HEK293 (cell line): ENCODE measurements around the gene RASA2.

Experiments
- CTCF ChIA-PET: fragments of 350-600 bp; formaldehyde crosslinking; extraction: SDS; loops from one replicate; lab custom pipeline; 2021; ENCODE audit warnings: antibody characterized with exemption; lab: Yijun Ruan, JAX
- POLR2A ChIA-PET: fragments of 300-600 bp; formaldehyde crosslinking; extraction: SDS; loops from one replicate; lab custom pipeline; 2020; ENCODE audit warnings: antibody characterized with exemption, inconsistent platforms; lab: Yijun Ruan, JAX
- H3K27ac ChIP-seq: fragments of 200-500 bp; sonication (Bioruptor generic); 2 replicates; pipeline ENCODE4 v1.5.1; 2014; ENCODE audit warnings: low read depth, low read length, control low read depth, inconsistent platforms; ENCODE audit errors: extremely low read depth
- H3K36me3 ChIP-seq, 2 experiments: fragments of 200-500 bp in 1 of 2; sonication (Bioruptor generic) in 1 of 2; 1 replicate in 1 of 2; 2 replicates in 1 of 2; pipeline ENCODE4 v1.5.1; 2014 to 2017; ENCODE audit warnings: inconsistent platforms in 2 of 2, low read length in 2 of 2; ENCODE audit not compliant: control insufficient read depth in 2 of 2, insufficient read depth in 1 of 2
- H3K4me1 ChIP-seq: fragments of 200-500 bp; sonication (Bioruptor generic); 2 replicates; pipeline ENCODE4 v1.5.1; 2014; ENCODE audit warnings: mild to moderate bottlenecking, low read length, inconsistent platforms; ENCODE audit not compliant: control insufficient read depth, insufficient read depth
- H3K4me3 ChIP-seq: 2 replicates; pipeline ENCODE4 v1.5.1; 2011; ENCODE audit warnings: low read depth, mild to moderate bottlenecking, control low read depth, low read length, moderate library complexity
- H3K9me3 ChIP-seq: fragments of 200-500 bp; sonication (Bioruptor generic); 2 replicates; pipeline ENCODE4 v1.5.1; 2014; ENCODE audit warnings: low read depth, low read length, inconsistent platforms; ENCODE audit not compliant: control insufficient read depth, insufficient read depth
- EGR2 ChIP-seq: fragments of 450-650 bp; formaldehyde crosslinking; IDR thresholded peaks from 2 replicates; pipeline ENCODE4 v1.5.1; 2016; ENCODE audit warnings: low read depth, missing biosample characterization, missing genetic modification characterization
- KLF7 ChIP-seq: fragments of 450-650 bp; formaldehyde crosslinking; IDR thresholded peaks from 2 replicates; pipeline ENCODE4 v1.5.1; 2016; ENCODE audit warnings: missing biosample characterization, missing genetic modification characterization, borderline replicate concordance
- REPIN1 ChIP-seq: fragments of 450-650 bp; formaldehyde crosslinking; IDR thresholded peaks from 2 replicates; pipeline ENCODE4 v1.5.1; 2017; ENCODE audit warnings: missing biosample characterization, missing genetic modification characterization, low read depth
- SP3 ChIP-seq: fragments of 450-650 bp; formaldehyde crosslinking; IDR thresholded peaks from 2 replicates; pipeline ENCODE4 v1.5.1; 2016; ENCODE audit warnings: missing biosample characterization, missing genetic modification characterization
- YY1 ChIP-seq: fragments of 450-650 bp; formaldehyde crosslinking; IDR thresholded peaks from 2 replicates; pipeline ENCODE4 v1.5.1; 2018; ENCODE audit warnings: missing biosample characterization, missing genetic modification characterization
- ZNF121 ChIP-seq: fragments of 450-650 bp; formaldehyde crosslinking; IDR thresholded peaks from 2 replicates; pipeline ENCODE4 v1.5.1; 2016; ENCODE audit warnings: missing biosample characterization, missing genetic modification characterization
- ZNF2 ChIP-seq: fragments of 450-650 bp; formaldehyde crosslinking; IDR thresholded peaks from 2 replicates; pipeline ENCODE4 v1.5.1; 2016; ENCODE audit warnings: missing biosample characterization, missing genetic modification characterization
- ZNF211 ChIP-seq: fragments of 450-650 bp; formaldehyde crosslinking; IDR thresholded peaks from 2 replicates; pipeline ENCODE4 v1.5.1; 2016; ENCODE audit warnings: low read depth, missing biosample characterization, missing genetic modification characterization
- ZNF221 ChIP-seq: fragments of 450-650 bp; formaldehyde crosslinking; IDR thresholded peaks from 2 replicates; pipeline ENCODE4 v1.5.1; 2017; ENCODE audit warnings: missing biosample characterization, missing genetic modification characterization, borderline replicate concordance
- ZNF335 ChIP-seq: fragments of 450-650 bp; formaldehyde crosslinking; conservative IDR thresholded peaks from 2 replicates; pipeline ENCODE4 v1.5.1; 2016; ENCODE audit warnings: missing biosample characterization, missing genetic modification characterization
- ZNF350 ChIP-seq: fragments of 450-650 bp; formaldehyde crosslinking; IDR thresholded peaks from 2 replicates; pipeline ENCODE4 v1.5.0; 2017; ENCODE audit warnings: missing biosample characterization, mild to moderate bottlenecking, missing genetic modification characterization
- ZNF354C ChIP-seq: fragments of 450-650 bp; formaldehyde crosslinking; IDR thresholded peaks from 2 replicates; pipeline ENCODE4 v1.5.1; 2016; ENCODE audit warnings: missing biosample characterization, missing genetic modification characterization, low read depth, borderline replicate concordance
- ZNF404 ChIP-seq: fragments of 450-650 bp; formaldehyde crosslinking; IDR thresholded peaks from 2 replicates; pipeline ENCODE4 v1.5.1; 2017; ENCODE audit warnings: missing biosample characterization, missing genetic modification characterization
- ZNF521 ChIP-seq: fragments of 450-650 bp; formaldehyde crosslinking; IDR thresholded peaks from 2 replicates; pipeline ENCODE4 v1.5.1; 2017; ENCODE audit warnings: missing biosample characterization, mild to moderate bottlenecking, missing genetic modification characterization
- ZNF555 ChIP-seq: fragments of 450-650 bp; formaldehyde crosslinking; conservative IDR thresholded peaks from 2 replicates; pipeline ENCODE4 v1.5.1; 2017; ENCODE audit warnings: missing biosample characterization, mild to moderate bottlenecking, missing genetic modification characterization, inconsistent platforms
- ZNF707 ChIP-seq: fragments of 450-650 bp; formaldehyde crosslinking; IDR thresholded peaks from 2 replicates; pipeline ENCODE4 v1.5.1; 2016; ENCODE audit warnings: missing biosample characterization, missing genetic modification characterization
- ZNF776 ChIP-seq: fragments of 450-650 bp; formaldehyde crosslinking; IDR thresholded peaks from 2 replicates; pipeline ENCODE4 v1.5.0; 2017; ENCODE audit warnings: missing biosample characterization, missing genetic modification characterization, borderline replicate concordance
- TF ChIP-seq, protein P1 (sequence below): fragments of 450-650 bp; formaldehyde crosslinking; IDR thresholded peaks from 2 replicates; pipeline ENCODE4 v1.5.1; 2017; ENCODE audit warnings: missing biosample characterization, mild to moderate bottlenecking, missing genetic modification characterization, moderate library complexity
- TF ChIP-seq, protein P2 (sequence below): fragments of 450-650 bp; formaldehyde crosslinking; IDR thresholded peaks from 2 replicates; pipeline ENCODE4 v1.5.1; 2016; ENCODE audit warnings: missing biosample characterization, missing genetic modification characterization
- TF ChIP-seq, protein P3 (sequence below): fragments of 450-650 bp; formaldehyde crosslinking; IDR thresholded peaks from 2 replicates; pipeline ENCODE4 v1.5.1; 2017; ENCODE audit warnings: missing biosample characterization, missing genetic modification characterization

RASA2 gene

DNA sequence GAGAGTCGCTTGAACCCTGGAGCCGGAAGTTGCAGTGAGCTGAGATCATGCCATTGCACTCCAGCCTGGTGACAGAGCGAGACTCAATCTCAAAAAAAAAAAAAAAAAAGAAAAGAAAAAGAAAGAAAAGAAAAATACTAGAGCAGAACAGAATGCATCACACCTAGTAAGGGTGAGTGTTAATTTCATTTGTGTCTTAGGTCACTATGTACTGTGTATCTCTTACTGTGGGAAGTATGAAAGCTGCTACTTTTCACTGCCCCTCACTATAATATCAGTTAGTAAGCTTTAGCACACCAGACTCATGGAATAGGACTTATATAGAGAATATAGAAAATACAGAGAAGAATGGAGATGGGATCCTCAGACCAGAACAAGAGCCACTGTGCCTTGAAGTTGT, 45.9 kb upstream of the RASA2 start:
- CTCF ChIA-PET: interaction anchor here (0.5 to 4.2 kb wide), 9 partner anchors 9 to 195 kb away, joined by 3 to 48 read pairs (median 4); no protein-coding TSS in a partner anchor
- TF ChIP-seq ZNF221 (tag by site-specific recombination): no peak
- no peak for TF ChIP-seq YY1 (tag by site-specific recombination)
- TF ChIP-seq EGR2 (tag by site-specific recombination): no peak
- no peak for TF ChIP-seq ZNF707 (tag by site-specific recombination)
- TF ChIP-seq ZNF555 (tag by site-specific recombination): no peak
- TF ChIP-seq ZNF776: no peak
- no peak for TF ChIP-seq ZNF354C (tag by site-specific recombination)
- no peak for TF ChIP-seq ZNF404 (tag by site-specific recombination)
- TF ChIP-seq ZNF350 (tag by site-specific recombination): no peak
- TF ChIP-seq ZNF521 (tag by site-specific recombination): no peak
- TF ChIP-seq, protein P1, sequence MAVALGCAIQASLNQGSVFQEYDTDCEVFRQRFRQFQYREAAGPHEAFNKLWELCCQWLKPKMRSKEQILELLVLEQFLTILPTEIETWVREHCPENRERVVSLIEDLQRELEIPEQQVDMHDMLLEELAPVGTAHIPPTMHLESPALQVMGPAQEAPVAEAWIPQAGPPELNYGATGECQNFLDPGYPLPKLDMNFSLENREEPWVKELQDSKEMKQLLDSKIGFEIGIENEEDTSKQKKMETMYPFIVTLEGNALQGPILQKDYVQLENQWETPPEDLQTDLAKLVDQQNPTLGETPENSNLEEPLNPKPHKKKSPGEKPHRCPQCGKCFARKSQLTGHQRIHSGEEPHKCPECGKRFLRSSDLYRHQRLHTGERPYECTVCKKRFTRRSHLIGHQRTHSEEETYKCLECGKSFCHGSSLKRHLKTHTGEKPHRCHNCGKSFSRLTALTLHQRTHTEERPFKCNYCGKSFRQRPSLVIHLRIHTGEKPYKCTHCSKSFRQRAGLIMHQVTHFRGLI: no peak
- TF ChIP-seq, protein P2, sequence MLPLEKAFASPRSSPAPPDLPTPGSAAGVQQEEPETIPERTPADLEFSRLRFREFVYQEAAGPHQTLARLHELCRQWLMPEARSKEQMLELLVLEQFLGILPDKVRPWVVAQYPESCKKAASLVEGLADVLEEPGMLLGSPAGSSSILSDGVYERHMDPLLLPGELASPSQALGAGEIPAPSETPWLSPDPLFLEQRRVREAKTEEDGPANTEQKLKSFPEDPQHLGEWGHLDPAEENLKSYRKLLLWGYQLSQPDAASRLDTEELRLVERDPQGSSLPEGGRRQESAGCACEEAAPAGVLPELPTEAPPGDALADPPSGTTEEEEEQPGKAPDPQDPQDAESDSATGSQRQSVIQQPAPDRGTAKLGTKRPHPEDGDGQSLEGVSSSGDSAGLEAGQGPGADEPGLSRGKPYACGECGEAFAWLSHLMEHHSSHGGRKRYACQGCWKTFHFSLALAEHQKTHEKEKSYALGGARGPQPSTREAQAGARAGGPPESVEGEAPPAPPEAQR (tag by site-specific recombination): no peak
- TF ChIP-seq ZNF211 (tag by site-specific recombination): no peak
- no peak for TF ChIP-seq ZNF335
- Histone ChIP-seq H3K4me3 (no peak overlapping the region), H3K36me3 (peaks cover 0 to 30% of the 10 kb centered on the region in 2 experiments; a peak in 1 of 3 replicates), H3K9me3 (no peaks in the 10 kb centered on the region), H3K27ac (no peak overlapping the region), H3K4me1 (no peaks in the 10 kb centered on the region)
- POLR2A ChIA-PET: interaction anchor here (0.7 kb wide), 1 partner anchor 13 kb away, joined by 3 read pairs; no protein-coding TSS in a partner anchor

DNA sequence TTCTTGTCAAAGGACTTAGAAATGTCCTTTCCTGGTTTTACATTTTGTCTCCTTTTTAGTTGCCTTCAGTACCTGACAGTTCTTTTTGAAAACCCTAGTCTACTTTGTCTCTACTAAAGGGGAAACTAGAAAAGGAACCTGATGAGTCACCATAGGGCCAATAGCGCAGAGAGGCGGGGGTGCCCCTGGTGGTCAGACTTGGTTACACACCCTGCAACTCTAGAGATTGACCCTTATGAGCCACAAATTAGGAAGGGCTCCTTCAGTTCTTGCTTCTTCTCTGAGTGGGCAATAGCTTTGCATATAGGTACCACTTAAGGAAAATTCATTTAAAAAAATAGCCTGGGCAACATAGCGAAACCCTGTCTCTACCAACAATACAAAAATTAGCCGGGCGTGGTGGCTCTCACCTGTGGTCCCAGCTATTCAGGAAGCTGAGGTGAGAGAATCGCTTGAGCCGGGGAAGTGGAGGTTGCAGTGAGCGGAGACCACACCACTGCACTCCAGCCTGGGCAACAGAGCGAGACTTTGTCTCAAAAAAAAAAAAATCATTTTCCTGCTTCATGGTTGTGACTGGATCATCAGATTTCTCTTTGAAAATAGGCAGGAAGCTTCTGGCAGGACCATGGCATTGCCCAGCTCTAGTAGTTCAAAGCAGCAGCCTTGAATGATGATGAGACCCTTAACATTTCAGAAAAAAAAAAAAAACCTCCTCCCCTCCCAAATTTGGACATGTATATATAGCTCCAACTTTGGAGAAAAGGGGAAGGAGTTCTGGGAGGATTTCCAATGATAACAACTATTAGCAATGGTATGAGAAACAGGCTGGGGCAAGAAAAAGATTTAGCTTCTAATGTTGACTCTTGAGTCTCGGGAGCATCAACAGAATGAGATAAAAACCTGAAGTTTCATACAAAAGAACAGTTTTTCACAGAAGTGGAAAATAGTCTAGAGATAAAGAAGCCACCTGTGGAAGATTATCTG, 45.2 kb upstream of the RASA2 start:
- Histone ChIP-seq H3K4me3 (no peak overlapping the region), H3K27ac (no peak overlapping the region), H3K36me3 (peaks cover 0 to 30% of the 10 kb centered on the region in 2 experiments; a peak in 1 of 3 replicates), H3K4me1 (no peaks in the 10 kb centered on the region), H3K9me3 (no peaks in the 10 kb centered on the region)
- ChIA-PET POLR2A (no interaction called here), CTCF (interaction anchor here (0.5 to 4.2 kb wide), 21 partner anchors 8 to 1291 kb away, joined by 3 to 48 read pairs (median 4); no protein-coding TSS in a partner anchor)
- 0 out of 2 replicates have a peak, but pooled peaks have one; percentile 24 for TF ChIP-seq ZNF2
- TF ChIP-seq ZNF776: no peak
- TF ChIP-seq YY1 (tag by site-specific recombination): no peak
- TF ChIP-seq ZNF121: no peak
- TF ChIP-seq, protein P3, sequence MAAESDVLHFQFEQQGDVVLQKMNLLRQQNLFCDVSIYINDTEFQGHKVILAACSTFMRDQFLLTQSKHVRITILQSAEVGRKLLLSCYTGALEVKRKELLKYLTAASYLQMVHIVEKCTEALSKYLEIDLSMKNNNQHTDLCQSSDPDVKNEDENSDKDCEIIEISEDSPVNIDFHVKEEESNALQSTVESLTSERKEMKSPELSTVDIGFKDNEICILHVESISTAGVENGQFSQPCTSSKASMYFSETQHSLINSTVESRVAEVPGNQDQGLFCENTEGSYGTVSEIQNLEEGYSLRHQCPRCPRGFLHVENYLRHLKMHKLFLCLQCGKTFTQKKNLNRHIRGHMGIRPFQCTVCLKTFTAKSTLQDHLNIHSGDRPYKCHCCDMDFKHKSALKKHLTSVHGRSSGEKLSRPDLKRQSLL (tag by site-specific recombination): no peak
- TF ChIP-seq KLF7 (tag by site-specific recombination): no peak
- TF ChIP-seq, protein P2 (tag by site-specific recombination): no peak
- no peak for TF ChIP-seq REPIN1 (tag by site-specific recombination)
- no peak for TF ChIP-seq SP3 (tag by site-specific recombination)
